GM10266 (cell line): ENCODE measurements around the gene P3R3URF.
"Not testable (repeated sequence)": the region's sequence is repeated elsewhere in the genome, so short reads cannot be mapped to it uniquely, and the experiment has no call there.

Source experiments
- DNase-seq: peaks from one replicate; pipeline ENCODE4 v3.0.0; 2012; ENCODE audit errors: extremely low spot score
- CTCF ChIP-seq: IDR thresholded peaks from 2 replicates; pipeline ENCODE4 v1.5.1; 2012; ENCODE audit warnings: mild to moderate bottlenecking, low read depth; ENCODE audit not compliant: control insufficient read depth, insufficient read depth; ENCODE audit errors: missing control alignments

P3R3URF gene

GRCh38 chr1:46176211-46176865 lies at the start of gene P3R3URF:
TSS of gene P3R3URF (minus strand) at chr1:46176488. CDS start at chr1:46176471, 17 bp downstream.
- no peak for DNase-seq
- no peak for TF ChIP-seq CTCF

GRCh38 chr1:46224966-46225365 lies 48.7 kb upstream of the P3R3URF start:
- DNase-seq, result no peak
- no peak for TF ChIP-seq CTCF

- peak; percentile 92 for TF ChIP-seq CTCF
- DNase-seq, result peak; percentile 75
Measured at GRCh38 chr1:46223472-46223943, 47.2 kb upstream of the P3R3URF start.

GRCh38 chr1:46223055-46223454 lies 46.8 kb upstream of the P3R3URF start:
- DNase-seq, result not testable (repeated sequence)

DNA sequence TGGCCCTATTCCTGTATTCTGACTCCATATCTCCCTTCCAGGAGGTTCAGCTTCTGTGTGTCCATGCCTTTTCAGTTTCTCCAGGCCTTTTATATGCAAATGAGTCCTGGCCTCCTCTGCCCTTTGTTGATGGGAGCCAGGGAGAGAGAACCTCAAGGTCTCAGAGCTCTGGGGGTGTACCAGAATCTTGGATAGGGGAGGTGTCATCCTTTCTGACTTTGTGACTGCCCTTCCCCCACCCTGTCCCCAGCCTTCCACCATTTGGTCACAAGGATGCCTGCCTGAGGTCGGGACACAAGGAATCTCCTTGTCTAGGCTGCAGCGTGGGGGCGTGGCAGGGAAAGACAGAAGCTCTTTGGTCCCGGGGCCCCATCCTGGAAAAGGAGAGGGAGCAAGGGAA lies 45.5 kb upstream of the P3R3URF start:
- DNase-seq, result no peak

GRCh38 chr1:46220808-46221207 lies 44.5 kb upstream of the P3R3URF start:
- no peak for DNase-seq
- no peak for TF ChIP-seq CTCF

More for the DNA sequence above, 45.5 kb upstream of the P3R3URF start:
- TF ChIP-seq CTCF, result no peak

DNA sequence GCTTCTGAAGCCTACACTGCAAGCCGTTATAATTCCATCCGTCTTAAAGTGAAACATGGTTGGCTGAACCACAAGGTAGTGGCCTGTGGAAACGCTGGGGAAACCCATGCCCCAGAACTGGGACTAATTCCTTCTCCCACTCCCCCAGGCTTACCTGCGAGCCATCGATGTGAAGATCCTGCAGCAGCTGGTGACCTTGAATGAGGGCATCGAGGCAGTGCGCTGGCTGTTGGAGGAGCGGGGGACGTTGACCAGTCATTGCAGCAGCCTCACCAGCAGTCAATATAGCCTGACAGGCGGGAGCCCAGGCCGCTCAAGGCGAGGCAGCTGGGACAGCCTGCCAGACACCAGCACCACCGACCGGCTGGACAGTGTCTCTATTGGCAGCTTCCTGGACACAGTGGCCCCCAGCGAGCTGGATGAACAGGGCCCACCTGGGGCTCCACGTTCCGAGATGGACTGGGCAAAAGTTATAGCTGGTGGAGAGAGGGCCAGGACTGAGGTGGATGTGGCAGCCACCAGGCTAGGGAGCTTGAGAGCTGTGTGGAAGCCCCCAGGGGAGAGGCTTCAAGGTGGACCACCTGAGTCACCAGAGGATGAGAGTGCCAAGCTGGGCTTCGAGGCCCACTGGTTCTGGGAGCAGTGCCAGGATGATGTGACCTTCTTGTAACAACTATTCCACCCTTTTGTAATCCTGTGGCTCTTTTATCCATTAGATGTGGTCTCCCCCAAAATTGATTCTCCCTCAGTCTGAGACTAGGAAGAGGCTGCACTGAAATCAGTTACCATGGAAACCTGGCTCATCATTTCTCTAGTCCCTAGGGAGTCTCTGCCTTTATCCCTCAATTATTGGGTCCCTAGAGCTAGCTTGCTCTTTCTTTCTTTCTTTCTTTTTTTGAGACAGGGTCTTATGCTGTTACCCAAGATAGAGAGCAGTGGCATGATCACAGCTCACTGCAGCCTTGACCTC lies 43.5 kb upstream of the P3R3URF start:
- TF ChIP-seq CTCF, result no peak
- no peak for DNase-seq
